ENCODE measurements around the gene COASY.

GRCh38 chr17:42578282-42578869 lies 16.4 kb downstream of the COASY start:
- TF ChIP-seq OSR1 (CRISPR knock-in tag; IDR thresholded peaks at IDR 0.05), result no peak
- TF ChIP-seq ARNTL (CRISPR knock-in tag; IDR thresholded peaks at IDR 0.05; ENCODE audit: borderline replicate concordance, low read depth), result no peak

All from SK-N-SH treated with all-trans-retinoic acid at 6 μM for 48 hours (cell line).